Measurements from ENCODE around the gene UMODL1.

Gene UMODL1

GRCh38 chr21:42130441-42130840, 59.3 kb downstream of the UMODL1 start:
- H3K27ac ChIP-seq, result no peak overlapping the region
- H3K4me3 ChIP-seq (ENCODE audit: low read depth, low read length), result no peak overlapping the region
- in situ Hi-C loops (cut with HindIII; ENCODE audit: low pct_ligation_motif_present, low sequenced_read_pairs), result no loop called here
- no peak for DNase-seq
- TF ChIP-seq CTCF (IDR thresholded peaks at IDR 0.05; ENCODE audit: low read depth, low read length, missing control alignments), result no peak
- H3K27me3 ChIP-seq (replicated peaks), result no peaks in the 10 kb centered on the region
- H3K36me3 ChIP-seq (replicated peaks), result no peaks in the 10 kb centered on the region

- H3K27ac ChIP-seq, result no peak overlapping the region
- TF ChIP-seq CTCF (IDR thresholded peaks at IDR 0.05; ENCODE audit: low read depth, low read length, missing control alignments), result no peak
Observed at GRCh38 chr21:42132183-42132582, 61.1 kb downstream of the UMODL1 start.

GRCh38 chr21:42133131-42133530, 62.0 kb downstream of the UMODL1 start:
- no peak overlapping the region for H3K4me3 ChIP-seq (ENCODE audit: low read depth, low read length)
- TF ChIP-seq CTCF (IDR thresholded peaks at IDR 0.05; ENCODE audit: low read depth, low read length, missing control alignments), result no peak
- no peaks in the 10 kb centered on the region for H3K27me3 ChIP-seq (replicated peaks)
- in situ Hi-C loops (cut with HindIII; ENCODE audit: low pct_ligation_motif_present, low sequenced_read_pairs), result no loop called here
- no peaks in the 10 kb centered on the region for H3K36me3 ChIP-seq (replicated peaks)
- H3K27ac ChIP-seq, result no peak overlapping the region
- DNase-seq, result no peak

More at GRCh38 chr21:42132183-42132582, 61.1 kb downstream of the UMODL1 start:
- H3K36me3 ChIP-seq (replicated peaks), result no peaks in the 10 kb centered on the region
- no peak overlapping the region for H3K4me3 ChIP-seq (ENCODE audit: low read depth, low read length)
- H3K27me3 ChIP-seq (replicated peaks), result no peaks in the 10 kb centered on the region
- in situ Hi-C loops (cut with HindIII; ENCODE audit: low pct_ligation_motif_present, low sequenced_read_pairs), result no loop called here
- DNase-seq, result no peak

- H3K27ac ChIP-seq, result no peak overlapping the region
- H3K27me3 ChIP-seq (replicated peaks), result no peaks in the 10 kb centered on the region
- in situ Hi-C loops (cut with HindIII; ENCODE audit: low pct_ligation_motif_present, low sequenced_read_pairs), result no loop called here
- no peak for DNase-seq
- no peak for TF ChIP-seq CTCF (IDR thresholded peaks at IDR 0.05; ENCODE audit: low read depth, low read length, missing control alignments)
- no peak overlapping the region for H3K4me3 ChIP-seq (ENCODE audit: low read depth, low read length)
- no peaks in the 10 kb centered on the region for H3K36me3 ChIP-seq (replicated peaks)
Observed at GRCh38 chr21:42135386-42136052, 64.4 kb downstream of the UMODL1 start.

GRCh38 chr21:42137191-42137904, 66.2 kb downstream of the UMODL1 start:
- Histone ChIP-seq H3K27me3 (replicated peaks) (peaks cover 6% of the 10 kb centered on the region), H3K36me3 (replicated peaks) (no peaks in the 10 kb centered on the region), H3K27ac (no peak overlapping the region), H3K4me3 (ENCODE audit: low read depth, low read length) (no peak overlapping the region)
- no peak for DNase-seq
- TF ChIP-seq CTCF (IDR thresholded peaks at IDR 0.05; ENCODE audit: low read depth, low read length, missing control alignments), result no peak
- in situ Hi-C loops (cut with HindIII; ENCODE audit: low pct_ligation_motif_present, low sequenced_read_pairs), result no loop called here
